K562 (cell line): Measurements from ENCODE around the gene ORAI3. TPM values are rescaled to one million over a fixed set of nuclear protein-coding genes. Genes with fewer than 3 reads are reported as not detected.
A peak's percentile ranks its signal among the peaks of the same experiment; 100 is the strongest.

Source experiments
- JUND ChIP-seq, 2 experiments: IDR thresholded peaks; 2 replicates in 1 of 2; 3 replicates in 1 of 2; pipeline ENCODE4 v1.6.1; 2011; ENCODE audit warnings: borderline replicate concordance in 2 of 2, low read depth in 2 of 2, low read length in 2 of 2, improper control_type of control experiment in 1 of 2, missing biosample characterization in 1 of 2, missing genetic modification characterization in 1 of 2, missing genetic modification reagents in 1 of 2
- SREBF2 ChIP-seq: sonication (generic); formaldehyde crosslinking; IDR thresholded peaks from 2 replicates; pipeline ENCODE4 v1.4.0; 2020; ENCODE audit warnings: mild to moderate bottlenecking, missing genetic modification reagents
- TCF3 ChIP-seq: sonication (generic); formaldehyde crosslinking; IDR thresholded peaks from 2 replicates; pipeline ENCODE4 v1.4.0; 2020; ENCODE audit warnings: mild to moderate bottlenecking, missing genetic modification reagents
- ZBTB40 ChIP-seq, 2 experiments: fragments of 450-650 bp in 1 of 2; sonication (generic) in 1 of 2; formaldehyde crosslinking in 1 of 2; IDR thresholded peaks; 2 replicates each; pipeline versions ENCODE4 v1.7.1 to v1.9.0; 2016 to 2022; ENCODE audit warnings: inconsistent platforms in 1 of 2, mild to moderate bottlenecking in 1 of 2, missing genetic modification reagents in 1 of 2
- ZNF282 ChIP-seq: sonication (generic); formaldehyde crosslinking; IDR thresholded peaks from 2 replicates; pipeline ENCODE4 v1.8.1; 2023; ENCODE audit warnings: missing genetic modification reagents
- polyA plus RNA-seq, 8 experiments: library from polyadenylated mRNA; depleted of rRNA in 4 of 8; stranded (reverse) in 5 of 8; unstranded in 3 of 8; fragments of >200 nt; fragmentation: Nextera tagmentation in 2 of 8; fragmentation: Illumina TruSeq in 1 of 8; extraction: Ambion mirVana in 2 of 8; extraction: Trizol in 1 of 8; gene quantifications; 2 replicates each; pipeline versions ENCODE4 v1.2.1 to v1.2.3, GENCODE V29; 2011 to 2014; ENCODE audit warnings: inconsistent platforms in 1 of 8, missing spikeins in 1 of 8
- total RNA-seq, 7 experiments: library from RNA; depleted of rRNA in 6 of 7; stranded (reverse); fragments of >200 nt in 6 of 7; fragmentation: Illumina TruSeq in 2 of 7; extraction: Trizol in 2 of 7; gene quantifications; 2 replicates each; pipeline versions ENCODE4 v1.2.1 to v1.2.3, GENCODE V29; 2011 to 2021; ENCODE audit warnings: low replicate concordance in 1 of 7
- TF ChIP-seq, protein P1 (sequence below): fragments of 450-650 bp; formaldehyde crosslinking; IDR thresholded peaks from 2 replicates; pipeline ENCODE4 v1.4.0; 2022; ENCODE audit warnings: missing genetic modification characterization

Gene ORAI3
- total and polyA plus RNA-seq, 9 of the 15 experiments (the other 6 are each of a cell fraction or from before 2014, with no cell fraction given): 4.9 to 23.3 (median 14.1) TPM

- TF ChIP-seq ZBTB40 (IDR thresholded peaks at IDR 0.05) (no peak), ZBTB40 (CRISPR knock-in tag; IDR thresholded peaks at IDR 0.05) (0 out of 2 replicates have a peak, but pooled peaks have one; percentile 14), JUND (IDR thresholded peaks at IDR 0.05; ENCODE audit: borderline replicate concordance, low read depth, low read length) (peak; percentile 52; the same call in 1 of the 2 replicates), JUND (tag; IDR thresholded peaks at IDR 0.05; ENCODE audit: borderline replicate concordance, low read depth, low read length) (no peak; the same call in 2 of the 3 replicates), SREBF2 (no peak), TCF3 (peak; percentile 34; the same call in 1 of the 2 replicates), ZNF282 (CRISPR knock-in tag) (no peak)
- TF ChIP-seq, protein P1, sequence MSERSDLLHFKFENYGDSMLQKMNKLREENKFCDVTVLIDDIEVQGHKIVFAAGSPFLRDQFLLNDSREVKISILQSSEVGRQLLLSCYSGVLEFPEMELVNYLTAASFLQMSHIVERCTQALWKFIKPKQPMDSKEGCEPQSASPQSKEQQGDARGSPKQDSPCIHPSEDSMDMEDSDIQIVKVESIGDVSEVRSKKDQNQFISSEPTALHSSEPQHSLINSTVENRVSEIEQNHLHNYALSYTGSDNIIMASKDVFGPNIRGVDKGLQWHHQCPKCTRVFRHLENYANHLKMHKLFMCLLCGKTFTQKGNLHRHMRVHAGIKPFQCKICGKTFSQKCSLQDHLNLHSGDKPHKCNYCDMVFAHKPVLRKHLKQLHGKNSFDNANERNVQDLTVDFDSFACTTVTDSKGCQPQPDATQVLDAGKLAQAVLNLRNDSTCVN (CRISPR knock-in tag): no peak; the same call in 1 of the 2 replicates
Observed at GRCh38 chr16:30984669-30985400, 36.0 kb downstream of the ORAI3 start, which contains the start of gene HSD3B7 (continued).
